Astrocyte of the cerebellum (primary cell): ENCODE results near the gene ZCCHC4.
"Not testable (repeated sequence)": the region's sequence is repeated elsewhere in the genome, so short reads cannot be mapped to it uniquely, and the experiment has no call there.

Experiments used
- DNase-seq: peaks from one replicate; pipeline ENCODE4 v3.0.0-alpha.2; 2011; ENCODE audit warnings: low read depth
- H3K4me3 ChIP-seq: 2 replicates; pipeline ENCODE4 v1.5.1; 2011; ENCODE audit warnings: mild to moderate bottlenecking, low read depth, low read length, moderate library complexity
- in situ Hi-C: cut with HindIII; loops from 2 replicates; pipeline ENCODE4 v1.10.0; 2017; ENCODE audit warnings: low sequenced_read_pairs
- TF ChIP-seq, protein P1 (sequence below): IDR thresholded peaks from 2 replicates; pipeline ENCODE4 v1.5.1; 2012; ENCODE audit warnings: low read length, low read depth, moderate library complexity, mild to moderate bottlenecking; ENCODE audit errors: missing control alignments

ZCCHC4 gene

DNA sequence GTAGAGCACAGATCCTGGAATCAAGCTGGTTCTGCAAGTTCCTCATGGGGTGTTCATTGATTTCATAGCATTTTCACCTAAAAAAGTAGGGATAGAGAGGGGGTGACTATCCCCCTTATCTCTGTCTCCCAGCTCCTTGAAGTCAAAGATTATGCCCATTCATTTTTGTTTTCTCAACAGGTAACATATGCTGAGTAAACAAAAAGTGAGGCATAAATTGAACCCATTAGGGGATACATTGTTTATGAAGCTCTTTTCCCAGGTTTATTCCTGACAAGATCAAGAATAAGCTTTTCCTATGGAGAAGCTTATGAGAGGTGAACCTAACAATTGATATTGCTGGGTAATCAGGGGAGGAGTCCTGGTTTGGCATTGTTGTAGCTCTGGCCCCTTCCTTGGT lies 55.3 kb downstream of the ZCCHC4 start:
- TF ChIP-seq, protein P1, sequence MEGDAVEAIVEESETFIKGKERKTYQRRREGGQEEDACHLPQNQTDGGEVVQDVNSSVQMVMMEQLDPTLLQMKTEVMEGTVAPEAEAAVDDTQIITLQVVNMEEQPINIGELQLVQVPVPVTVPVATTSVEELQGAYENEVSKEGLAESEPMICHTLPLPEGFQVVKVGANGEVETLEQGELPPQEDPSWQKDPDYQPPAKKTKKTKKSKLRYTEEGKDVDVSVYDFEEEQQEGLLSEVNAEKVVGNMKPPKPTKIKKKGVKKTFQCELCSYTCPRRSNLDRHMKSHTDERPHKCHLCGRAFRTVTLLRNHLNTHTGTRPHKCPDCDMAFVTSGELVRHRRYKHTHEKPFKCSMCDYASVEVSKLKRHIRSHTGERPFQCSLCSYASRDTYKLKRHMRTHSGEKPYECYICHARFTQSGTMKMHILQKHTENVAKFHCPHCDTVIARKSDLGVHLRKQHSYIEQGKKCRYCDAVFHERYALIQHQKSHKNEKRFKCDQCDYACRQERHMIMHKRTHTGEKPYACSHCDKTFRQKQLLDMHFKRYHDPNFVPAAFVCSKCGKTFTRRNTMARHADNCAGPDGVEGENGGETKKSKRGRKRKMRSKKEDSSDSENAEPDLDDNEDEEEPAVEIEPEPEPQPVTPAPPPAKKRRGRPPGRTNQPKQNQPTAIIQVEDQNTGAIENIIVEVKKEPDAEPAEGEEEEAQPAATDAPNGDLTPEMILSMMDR = no peak
- in situ Hi-C loops = no loop called here
- DNase-seq = no peak
- H3K4me3 ChIP-seq = no peak overlapping the region

DNA sequence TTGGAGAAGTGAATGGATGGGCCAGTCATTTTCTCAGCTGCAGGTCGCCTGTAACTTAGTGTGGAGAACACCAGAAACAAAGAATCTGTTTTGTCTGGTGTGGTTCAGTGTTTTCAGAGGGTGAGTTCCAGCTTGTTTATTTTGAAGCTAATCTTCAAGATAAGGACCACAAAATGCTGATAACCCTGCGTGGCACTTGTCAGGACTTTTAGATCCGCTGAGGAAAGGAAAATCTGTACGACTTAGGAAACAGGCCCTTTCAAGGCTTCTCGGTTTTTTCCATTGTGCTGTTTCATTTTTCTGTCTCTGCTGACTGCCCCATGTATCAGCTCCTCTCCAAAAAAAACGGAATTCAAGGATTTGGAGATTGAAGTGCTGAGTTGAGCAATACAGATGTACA lies 55.7 kb downstream of the ZCCHC4 start:
- in situ Hi-C loops = no loop called here
- H3K4me3 ChIP-seq = no peak overlapping the region
- TF ChIP-seq, protein P1 = no peak
- no peak for DNase-seq

DNA sequence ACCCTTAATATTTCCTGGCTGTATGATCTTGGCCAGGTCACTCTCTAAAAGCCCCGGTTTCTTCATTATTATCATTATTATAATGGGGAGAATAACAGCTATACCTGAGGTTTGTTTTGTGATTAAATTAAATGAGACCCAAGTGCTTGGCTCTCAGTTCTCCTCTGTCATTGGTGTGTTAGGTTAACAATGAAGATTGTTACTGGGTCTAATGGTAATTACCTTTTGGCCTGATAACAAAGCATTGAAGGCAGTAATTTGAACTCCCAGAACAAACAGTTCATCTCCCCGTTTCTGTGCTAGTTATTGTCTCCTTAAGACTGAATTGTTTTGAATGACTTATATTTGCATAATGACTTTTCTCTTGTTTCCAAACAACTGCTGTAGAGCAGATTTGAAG lies 57.7 kb downstream of the ZCCHC4 start:
- in situ Hi-C loops = no loop called here
- H3K4me3 ChIP-seq = no peak overlapping the region
- TF ChIP-seq, protein P1 = no peak
- DNase-seq = no peak

DNA sequence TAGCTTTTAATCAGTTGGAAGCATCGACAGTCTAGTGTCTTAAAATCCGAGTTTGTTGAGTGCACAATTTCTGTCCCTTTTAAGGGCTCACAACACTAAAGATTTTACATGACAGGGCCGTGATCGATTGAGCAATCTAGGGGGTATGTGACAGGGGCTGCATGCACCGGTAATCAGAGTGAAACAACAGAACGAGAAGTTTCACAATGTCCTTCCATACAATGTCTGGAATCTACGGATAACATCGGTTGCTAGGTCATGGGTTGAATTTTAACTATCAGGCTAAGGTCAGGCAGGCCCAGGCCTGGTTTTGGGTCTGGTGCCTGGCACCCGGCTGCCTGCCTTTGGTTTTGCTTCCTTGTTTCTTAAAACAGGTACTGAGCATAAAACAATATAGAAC lies 60.0 kb downstream of the ZCCHC4 start:
- in situ Hi-C loops, H3K4me3 ChIP-seq, DNase-seq: not testable (repeated sequence)

DNA sequence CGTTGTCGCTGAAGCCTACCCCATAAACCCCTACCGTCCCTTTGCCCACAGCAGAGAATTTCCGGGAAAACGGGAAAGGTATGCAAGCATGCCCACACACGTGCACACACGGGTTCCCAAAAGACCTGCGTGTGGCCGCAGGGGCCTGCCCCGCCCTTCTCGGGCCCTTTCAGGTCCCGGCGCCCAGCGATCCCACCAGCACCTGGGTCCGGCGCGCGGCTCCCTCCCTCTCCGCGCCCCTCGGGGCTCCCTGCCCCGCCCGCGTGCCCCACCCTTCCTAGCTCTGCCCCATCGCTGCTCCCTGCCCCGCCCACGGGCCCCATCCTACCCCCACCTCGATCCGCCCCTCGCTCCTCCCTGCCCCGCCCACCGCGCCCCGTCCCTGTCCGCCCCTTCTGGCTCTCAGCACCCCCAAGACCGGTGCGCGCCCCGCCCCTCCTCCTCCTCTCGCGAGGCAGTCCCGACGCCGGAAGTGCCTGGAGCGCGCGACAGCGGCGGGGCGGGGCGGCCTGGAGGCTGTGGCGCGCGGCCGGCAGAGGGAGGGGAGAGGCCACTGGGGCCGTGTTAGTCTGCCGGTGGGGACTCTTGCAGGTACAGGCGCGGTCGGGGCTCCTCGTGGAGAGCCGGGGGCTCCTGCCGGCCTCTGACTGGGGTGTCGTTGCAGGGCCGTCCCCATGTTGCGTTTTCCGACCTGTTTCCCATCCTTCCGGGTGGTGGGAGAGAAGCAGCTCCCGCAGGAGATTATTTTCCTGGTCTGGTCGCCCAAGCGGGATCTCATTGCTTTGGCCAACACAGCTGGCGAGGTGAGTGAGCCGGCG lies 64.4 kb downstream of the ZCCHC4 start, which contains the start of gene ANAPC4:
Gene ANAPC4, plus strand, starts transcription at position 510 of the 818 bp plus-strand sequence. Its CDS starts 165 bp downstream, at position 675.
- TF ChIP-seq, protein P1 = peak; percentile 7
- H3K4me3 ChIP-seq = peak within 1 kb of the TSS; percentile 84
- peak; percentile 75 for DNase-seq
- in situ Hi-C loops = no loop called here

DNA sequence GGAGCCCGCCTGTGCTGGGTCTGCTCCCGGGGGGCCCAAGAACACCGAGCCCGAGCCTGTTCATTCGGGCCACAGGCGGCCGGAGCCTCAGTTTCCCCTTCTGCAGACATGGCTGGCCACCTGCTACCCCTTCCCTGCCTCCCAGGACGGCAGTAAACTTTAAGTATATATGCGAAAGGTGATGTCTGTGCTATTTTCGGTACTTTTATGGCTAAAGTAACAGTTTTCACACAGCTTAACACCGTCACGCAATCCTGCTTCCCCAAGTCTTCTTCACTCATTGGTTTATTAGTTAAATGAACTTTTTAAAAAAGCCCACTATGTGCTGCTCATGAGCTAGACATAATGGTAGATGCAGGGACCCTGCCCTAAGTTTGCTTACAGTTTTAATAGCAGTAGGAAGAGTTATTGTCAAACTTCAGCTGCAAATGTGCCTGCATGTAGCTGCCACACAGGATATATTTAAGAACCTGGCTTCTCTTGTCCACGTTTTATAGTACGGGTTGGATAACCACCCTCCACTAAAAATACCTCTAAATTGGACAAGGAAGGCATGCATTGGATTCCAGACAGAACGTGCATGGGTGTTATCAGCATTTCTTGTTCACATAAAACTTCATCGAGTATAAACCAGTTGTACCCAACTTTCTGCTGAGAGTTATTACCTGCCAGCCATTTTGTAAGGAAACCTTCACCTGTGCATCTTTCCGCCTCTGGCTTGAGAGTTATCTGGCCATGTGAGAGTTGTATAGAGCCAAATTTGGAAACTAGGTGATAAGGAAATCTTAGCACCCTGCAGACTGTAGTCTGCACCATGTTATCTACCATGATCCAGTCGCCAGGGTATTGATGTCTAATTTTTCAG lies 65.2 kb downstream of the ZCCHC4 start:
- TF ChIP-seq, protein P1 = no peak
- in situ Hi-C loops = no loop called here
- H3K4me3 ChIP-seq = peak overlapping the region; percentile 84
- DNase-seq = no peak

DNA sequence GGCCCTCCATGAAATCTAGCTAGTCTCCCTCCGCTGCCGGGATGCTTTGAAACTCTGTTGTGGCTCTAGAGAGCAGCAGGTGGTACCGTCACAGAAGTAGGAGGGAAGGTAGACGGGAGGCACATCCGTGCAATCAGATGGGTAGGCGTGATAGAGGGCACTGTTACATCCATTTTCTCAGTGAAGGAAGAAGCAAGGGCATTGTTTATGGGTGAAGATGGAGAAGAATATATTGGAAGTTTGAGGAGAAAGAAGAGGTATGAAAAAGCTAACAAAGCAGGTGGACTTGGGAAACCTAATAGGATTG lies 65.8 kb downstream of the ZCCHC4 start:
- H3K4me3 ChIP-seq = peak overlapping the region; percentile 84
- TF ChIP-seq, protein P1 = no peak
- in situ Hi-C loops = no loop called here
- DNase-seq = no peak
